Suprapubic skin (tissue), 4 donors: Measurements from ENCODE around the gene TRIP13. TPM values are rescaled to one million over a fixed set of nuclear protein-coding genes. Genes with fewer than 3 reads are reported as not detected.

ENCODE experiments used
- DNase-seq, 2 donors: peaks; one replicate each; pipeline ENCODE4 v3.0.0-alpha.2; 2019; ENCODE audit warnings: low spot score in 2 of 2
- H3K27ac ChIP-seq: fragments of 200-600 bp; sonication (generic); one replicate; pipeline ENCODE4 v1.5.1; 2019
- H3K27me3 ChIP-seq: fragments of 200-600 bp; sonication (generic); one replicate; pipeline ENCODE4 v1.5.1; 2019
- H3K36me3 ChIP-seq: fragments of 200-600 bp; sonication (generic); one replicate; pipeline ENCODE4 v1.5.1; 2019
- H3K4me1 ChIP-seq: fragments of 200-600 bp; sonication (generic); one replicate; pipeline ENCODE4 v1.5.1; 2019
- H3K4me3 ChIP-seq: fragments of 200-600 bp; sonication (generic); one replicate; pipeline ENCODE4 v1.5.1; 2019; ENCODE audit warnings: mild to moderate bottlenecking
- H3K9me3 ChIP-seq: fragments of 200-600 bp; sonication (generic); one replicate; pipeline ENCODE4 v1.5.1; 2019
- EP300 ChIP-seq: sonication (generic); formaldehyde crosslinking; IDR thresholded peaks from one replicate; pipeline ENCODE4 v1.6.1; 2017; ENCODE audit warnings: antibody characterized with exemption
- POLR2A ChIP-seq, 2 donors: fragments of 450-650 bp; IDR thresholded peaks; one replicate each; pipeline ENCODE4 v1.6.1; 2017; ENCODE audit warnings: antibody characterized with exemption in 2 of 2, mild to moderate bottlenecking in 2 of 2, moderate library complexity in 2 of 2
- POLR2AphosphoS5 ChIP-seq, 3 donors: sonication (generic); formaldehyde crosslinking; IDR thresholded peaks; one replicate each; pipeline ENCODE4 v1.6.1; 2017; ENCODE audit warnings: antibody characterized with exemption in 3 of 3
- WGBS: methylation state at CpG from one replicate; pipeline ENCODE4 v1.1.5; 2018; 5-methylcytosine and 5-hydroxymethylcytosine counted together
- total RNA-seq, 4 donors: library from RNA; depleted of rRNA; stranded (reverse); fragments of >200 nt; gene quantifications; one replicate each; pipeline ENCODE4 v1.1.0, GENCODE V29; 2016
- TF ChIP-seq, protein P1 (sequence below), 2 donors: fragments of 200-600 bp in 1 of 2; fragments of 450-650 bp in 1 of 2; sonication (generic) in 1 of 2; IDR thresholded peaks; one replicate each; pipeline ENCODE4 v1.5.1; 2016 to 2019; ENCODE audit warnings: antibody characterized with exemption in 2 of 2, mild to moderate bottlenecking in 1 of 2, moderate library complexity in 1 of 2

The TRIP13 gene
- total RNA-seq, 4 donors from 2014 or later, result 1.1 to 3.7 (median 1.6) TPM

DNA sequence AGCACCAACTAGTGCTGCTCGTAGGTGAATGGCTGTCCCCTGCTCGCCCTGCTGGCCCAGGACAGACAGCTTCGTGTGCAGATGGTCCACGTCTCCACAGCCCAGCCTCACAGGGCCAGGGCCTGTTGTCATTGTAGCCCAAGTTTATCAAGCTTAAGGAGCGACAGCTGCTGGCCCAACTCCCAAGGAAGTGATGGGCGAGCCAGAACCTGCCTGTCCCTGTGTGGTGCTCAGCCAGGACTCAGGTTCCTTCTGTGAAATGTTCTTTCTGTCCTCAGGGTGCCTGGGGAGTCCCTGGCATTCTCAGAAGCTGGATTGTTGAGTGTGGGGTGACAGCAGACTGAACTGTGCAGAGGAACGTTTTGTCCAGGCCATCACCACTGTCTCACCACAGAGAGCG, 16.4 kb downstream of the TRIP13 start:
- WGBS, result 58% methylated on average over 8 of the region's 8 CpGs
- Histone ChIP-seq H3K36me3 (no peaks in the 10 kb centered on the region), H3K4me3 (no peak overlapping the region), H3K4me1 (peaks cover 14% of the 10 kb centered on the region), H3K27ac (peak overlapping the region; percentile 38), H3K9me3 (no peaks in the 10 kb centered on the region), H3K27me3 (no peaks in the 10 kb centered on the region)
- no peak for TF ChIP-seq POLR2AphosphoS5 (IDR thresholded peaks at IDR 0.05)
- TF ChIP-seq POLR2A (IDR thresholded peaks at IDR 0.05), result no peak
- no peak for TF ChIP-seq EP300
- TF ChIP-seq, protein P1, sequence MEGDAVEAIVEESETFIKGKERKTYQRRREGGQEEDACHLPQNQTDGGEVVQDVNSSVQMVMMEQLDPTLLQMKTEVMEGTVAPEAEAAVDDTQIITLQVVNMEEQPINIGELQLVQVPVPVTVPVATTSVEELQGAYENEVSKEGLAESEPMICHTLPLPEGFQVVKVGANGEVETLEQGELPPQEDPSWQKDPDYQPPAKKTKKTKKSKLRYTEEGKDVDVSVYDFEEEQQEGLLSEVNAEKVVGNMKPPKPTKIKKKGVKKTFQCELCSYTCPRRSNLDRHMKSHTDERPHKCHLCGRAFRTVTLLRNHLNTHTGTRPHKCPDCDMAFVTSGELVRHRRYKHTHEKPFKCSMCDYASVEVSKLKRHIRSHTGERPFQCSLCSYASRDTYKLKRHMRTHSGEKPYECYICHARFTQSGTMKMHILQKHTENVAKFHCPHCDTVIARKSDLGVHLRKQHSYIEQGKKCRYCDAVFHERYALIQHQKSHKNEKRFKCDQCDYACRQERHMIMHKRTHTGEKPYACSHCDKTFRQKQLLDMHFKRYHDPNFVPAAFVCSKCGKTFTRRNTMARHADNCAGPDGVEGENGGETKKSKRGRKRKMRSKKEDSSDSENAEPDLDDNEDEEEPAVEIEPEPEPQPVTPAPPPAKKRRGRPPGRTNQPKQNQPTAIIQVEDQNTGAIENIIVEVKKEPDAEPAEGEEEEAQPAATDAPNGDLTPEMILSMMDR (IDR thresholded peaks at IDR 0.05), result no peak
- no peak for DNase-seq

DNA sequence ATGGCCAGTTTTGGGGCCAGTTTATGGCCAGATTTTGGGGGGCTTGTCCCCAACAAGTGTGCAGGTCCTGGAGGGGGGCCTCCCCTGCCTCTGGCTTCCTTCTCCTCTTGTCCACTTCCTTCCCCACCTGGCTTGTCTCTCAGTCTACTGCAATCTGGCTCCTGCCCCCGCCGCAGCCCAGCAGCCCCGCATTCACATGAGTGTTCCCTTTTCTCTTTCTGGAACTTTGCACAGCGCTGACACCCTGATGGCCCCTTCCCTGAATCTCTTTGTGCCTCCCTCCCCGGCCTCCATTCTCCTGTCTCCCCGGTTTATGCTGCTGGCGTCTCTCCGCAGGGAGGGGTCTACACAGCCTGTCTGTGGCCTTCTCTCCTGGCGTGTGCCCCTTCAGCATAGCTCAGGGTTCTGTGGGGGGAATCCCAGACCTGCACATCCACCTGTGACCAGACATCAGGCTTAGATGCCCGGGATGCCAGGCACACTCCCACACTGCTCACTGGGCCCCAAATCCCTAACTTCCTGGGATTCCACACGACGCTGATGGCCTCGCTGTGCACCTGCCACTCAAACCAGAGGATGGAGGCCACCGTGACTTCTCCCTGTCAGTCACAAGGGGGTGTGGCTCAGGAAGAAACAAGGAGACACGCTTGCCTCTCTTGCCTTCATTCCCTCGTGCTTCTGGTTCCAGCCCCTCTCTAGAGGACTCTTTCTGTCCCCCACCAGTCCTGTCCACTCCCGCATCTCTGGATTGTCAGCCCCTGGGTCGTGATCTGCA, 17.5 kb downstream of the TRIP13 start:
- H3K4me1 ChIP-seq, result peaks cover 14% of the 10 kb centered on the region
- no peak for TF ChIP-seq EP300
- TF ChIP-seq, protein P1 (IDR thresholded peaks at IDR 0.05), result no peak
- TF ChIP-seq POLR2A (IDR thresholded peaks at IDR 0.05), result no peak
- TF ChIP-seq POLR2AphosphoS5 (IDR thresholded peaks at IDR 0.05), result no peak
- WGBS, result 92% methylated on average over 18 of the region's 18 CpGs
- H3K4me3 ChIP-seq, result no peak overlapping the region
- H3K27ac ChIP-seq, result no peak overlapping the region
- no peaks in the 10 kb centered on the region for H3K9me3 ChIP-seq
- no peak for DNase-seq
- H3K36me3 ChIP-seq, result no peaks in the 10 kb centered on the region
- H3K27me3 ChIP-seq, result no peaks in the 10 kb centered on the region

DNA sequence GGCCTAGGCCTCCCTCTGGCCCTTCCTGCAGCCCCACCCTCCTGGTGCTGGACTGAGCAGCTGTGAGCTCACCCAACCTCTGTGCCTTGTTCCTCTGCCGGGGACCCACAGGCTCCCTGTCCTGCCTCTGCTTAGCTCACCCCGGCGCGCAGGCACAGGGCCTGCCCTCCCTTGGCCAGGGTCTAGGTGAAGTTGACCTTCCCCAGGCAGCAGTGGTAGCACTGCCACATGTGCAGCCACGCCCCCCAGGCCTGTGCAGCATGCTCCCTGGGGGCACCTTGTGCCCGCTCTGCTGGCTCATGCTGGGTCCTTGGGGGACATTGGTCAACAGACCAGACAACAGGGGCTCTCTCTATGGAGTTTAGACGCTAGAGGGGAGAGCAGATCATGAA, 18.1 kb downstream of the TRIP13 start:
- TF ChIP-seq, protein P1 (IDR thresholded peaks at IDR 0.05), result no peak
- no peak for TF ChIP-seq EP300
- TF ChIP-seq POLR2AphosphoS5 (IDR thresholded peaks at IDR 0.05), result no peak
- no peak for TF ChIP-seq POLR2A (IDR thresholded peaks at IDR 0.05)
- DNase-seq, result no peak
- Histone ChIP-seq H3K27me3 (no peaks in the 10 kb centered on the region), H3K27ac (no peak overlapping the region), H3K36me3 (no peaks in the 10 kb centered on the region), H3K4me3 (no peak overlapping the region), H3K9me3 (no peaks in the 10 kb centered on the region), H3K4me1 (peaks cover 14% of the 10 kb centered on the region)
- 96% methylated on average over 4 of the region's 7 CpGs for WGBS

DNA sequence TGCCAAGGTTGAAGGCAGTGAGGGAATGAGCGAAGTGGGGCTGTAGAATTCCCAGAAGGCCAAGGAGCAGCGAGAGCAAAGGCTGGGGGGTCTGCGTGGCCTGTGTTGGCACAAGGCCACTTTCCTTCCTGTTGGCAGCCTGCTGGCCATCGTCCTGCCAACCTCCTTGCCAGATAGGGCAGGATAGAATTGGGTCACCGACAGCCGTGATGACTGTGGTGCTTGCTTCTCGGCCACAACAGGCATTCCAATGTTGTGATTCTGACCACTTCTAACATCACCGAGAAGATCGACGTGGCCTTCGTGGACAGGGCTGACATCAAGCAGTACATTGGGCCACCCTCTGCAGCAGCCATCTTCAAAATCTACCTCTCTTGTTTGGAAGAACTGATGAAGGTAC, 18.9 kb downstream of the TRIP13 start:
- no peak for DNase-seq
- whole genome bisulfite sequencing, result 87% methylated on average over 10 of the region's 11 CpGs
- H3K27me3 ChIP-seq, result no peaks in the 10 kb centered on the region
- H3K4me1 ChIP-seq, result peaks cover 14% of the 10 kb centered on the region
- H3K36me3 ChIP-seq, result no peaks in the 10 kb centered on the region
- no peaks in the 10 kb centered on the region for H3K9me3 ChIP-seq
- TF ChIP-seq, protein P1 (IDR thresholded peaks at IDR 0.05), result no peak
- TF ChIP-seq POLR2AphosphoS5 (IDR thresholded peaks at IDR 0.05), result no peak
- no peak for TF ChIP-seq POLR2A (IDR thresholded peaks at IDR 0.05)
- no peak overlapping the region for H3K4me3 ChIP-seq
- H3K27ac ChIP-seq, result peak overlapping the region; percentile 69

DNA sequence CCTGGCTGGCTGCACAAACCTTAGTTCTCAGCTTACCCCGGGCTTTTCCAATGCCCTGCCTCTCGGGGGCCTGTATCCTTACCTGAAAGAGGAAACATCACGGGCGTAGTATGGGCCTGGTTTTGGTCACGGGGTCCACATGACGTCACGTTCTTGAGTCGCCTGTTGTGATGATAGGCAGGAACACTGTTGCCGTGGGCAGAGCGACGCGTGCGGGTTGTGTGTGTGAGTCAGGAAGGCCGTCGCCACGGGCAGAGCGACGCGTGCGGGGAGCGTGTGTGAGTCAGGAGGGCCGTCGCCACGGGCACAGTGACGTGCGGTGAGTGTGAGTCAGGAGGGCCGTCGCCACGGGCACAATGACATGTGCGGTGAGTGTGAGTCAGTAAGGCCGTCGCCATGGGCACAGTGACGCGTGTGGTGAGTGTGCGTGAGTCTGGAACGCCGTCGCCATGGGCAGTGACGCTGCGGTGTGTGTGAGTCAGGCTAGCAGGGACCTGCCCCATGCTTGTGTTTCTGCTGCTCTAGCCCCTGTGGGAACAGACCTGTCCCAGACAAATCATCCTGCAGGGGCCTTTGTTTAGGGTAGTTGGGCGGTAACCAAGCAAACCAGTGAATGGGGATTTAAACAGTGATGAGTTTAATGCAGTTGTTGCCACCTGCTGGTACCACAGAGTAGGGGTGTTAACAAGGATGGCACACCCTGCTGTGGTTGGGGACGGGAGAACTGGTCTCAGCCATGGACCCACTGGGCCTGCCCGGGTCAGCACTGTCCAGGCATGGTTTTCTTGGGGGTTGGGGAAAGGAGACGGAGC, 19.8 kb downstream of the TRIP13 start:
- Histone ChIP-seq H3K27me3 (no peaks in the 10 kb centered on the region), H3K9me3 (no peaks in the 10 kb centered on the region), H3K27ac (peak overlapping the region; percentile 69), H3K4me3 (no peak overlapping the region), H3K4me1 (peaks cover 14% of the 10 kb centered on the region), H3K36me3 (no peaks in the 10 kb centered on the region)
- TF ChIP-seq, protein P1 (IDR thresholded peaks at IDR 0.05), result peak in 1 of 2 donors; percentile 6
- TF ChIP-seq POLR2A (IDR thresholded peaks at IDR 0.05) (no peak), POLR2AphosphoS5 (IDR thresholded peaks at IDR 0.05) (peak; percentile 38 to 84 (median 82)), EP300 (no peak)
- 70% methylated on average over 25 of the region's 44 CpGs for WGBS
- DNase-seq, result no peak
